Heart right ventricle (tissue), 16 donors: ENCODE measurements around the gene UNC13C. TPM values are rescaled to one million over a fixed set of nuclear protein-coding genes. Genes with fewer than 3 reads are reported as not detected.
A peak's percentile ranks its signal among the peaks of the same experiment; 100 is the strongest.

Source experiments
- ATAC-seq, 8 donors: fragments of 200-7000 bp; cut with Tn5 transposase; one replicate each; pipeline ENCODE4 v1.9.1; 2020; ENCODE audit warnings: mild to moderate bottlenecking in 8 of 8, moderate library complexity in 8 of 8, moderate number of reproducible peaks in 1 of 8
- DNase-seq, 2 donors: peaks; one replicate each; pipeline ENCODE4 v3.0.0-alpha.2; 2020
- H3K27ac ChIP-seq, 10 donors: fragments of 200-600 bp; sonication (generic) in 2 of 10; one replicate each; pipeline versions ENCODE4 v1.5.0 to v1.8.0; 2020 to 2022; ENCODE audit warnings: mild to moderate bottlenecking in 3 of 10
- H3K27me3 ChIP-seq, 7 donors: fragments of 200-600 bp; one replicate each; pipeline ENCODE4 v1.8.0; 2021 to 2022; ENCODE audit warnings: mild to moderate bottlenecking in 2 of 7
- H3K36me3 ChIP-seq, 9 donors: fragments of 200-600 bp; sonication (generic) in 1 of 9; one replicate each; pipeline versions ENCODE4 v1.5.0 to v1.8.0; 2020 to 2022; ENCODE audit warnings: mild to moderate bottlenecking in 2 of 9
- H3K4me1 ChIP-seq, 9 donors: fragments of 200-600 bp; sonication (generic) in 1 of 9; one replicate each; pipeline versions ENCODE4 v1.5.0 to v1.8.0; 2020 to 2022; ENCODE audit warnings: mild to moderate bottlenecking in 4 of 9
- H3K4me3 ChIP-seq, 10 donors: fragments of 200-600 bp; sonication (generic) in 2 of 10; one replicate each; pipeline versions ENCODE4 v1.5.0 to v1.8.0; 2020 to 2022; ENCODE audit warnings: mild to moderate bottlenecking in 7 of 10, moderate library complexity in 2 of 10
- H3K9me3 ChIP-seq, 11 donors: fragments of 200-600 bp in 10 of 11; sonication (generic) in 2 of 11; one replicate each; pipeline versions ENCODE4 v1.5.0 to v1.8.0; 2013 to 2022; ENCODE audit warnings: mild to moderate bottlenecking in 2 of 11, control low read depth in 1 of 11, moderate library complexity in 1 of 11
- WGBS, 2 donors: extraction: QIAGEN DNeasy Blood & Tissue Kit; methylation state at CpG; one replicate each; pipeline ENCODE4 v1.1.7; 2013; ENCODE audit warnings: inconsistent platforms in 1 of 2; 5-methylcytosine and 5-hydroxymethylcytosine counted together
- intact Hi-C, 10 donors: fragments of 100-400 bp; cut with DNase I; formaldehyde crosslinking; loops; one replicate each; pipeline versions ENCODE4 v1.11.1 to v1.14.2; 2022
- polyA plus RNA-seq, 2 donors: library from polyadenylated mRNA; stranded (reverse); fragments of 200-250 nt; gene quantifications; one replicate each; pipeline ENCODE4 v1.2.3, GENCODE V29; 2013
- total RNA-seq, 10 donors: library from RNA; stranded (reverse); fragmentation: NEBNext Ultra II Directional in 3 of 10; extraction: Animal tissue kit (Norgen Biotek cat#: 25700) in 3 of 10; gene quantifications; one replicate each; pipeline versions ENCODE4 v1.2.1 to v1.2.4, GENCODE V29; 2021 to 2023
- TF ChIP-seq, protein P1 (sequence below), 9 donors: fragments of 200-600 bp; sonication (generic) in 2 of 9; IDR thresholded peaks; one replicate each; pipeline versions ENCODE4 v1.5.0 to v1.8.0; 2021 to 2022; ENCODE audit warnings: antibody characterized with exemption in 9 of 9, mild to moderate bottlenecking in 5 of 9, moderate library complexity in 1 of 9
- donor health status: Arrhythmogenic right ventricular cardiomyopathy.
- donor health status: ischemic (EF 13 %, LVEDD 7.1; RV severe dilation, severe dysfunction).
- donor health status: healthy with polysubstance abuse.
- donor health status: DM: no; HTN: yes; CAD: no.
- donor health status: DM: no; HTN: no; CAD: no.
- donor health status: ischemic (EF 25% LVEDD 6.9; RV normal size, moderate dysfunction).
- donor health status: ischemic (EF 25% LVEDD 5.7; RV mildly dilated, moderate dysfunction).
- donor health status: healthy.
- donor health status: DM: yes; HTN: yes; CAD: no.
- donor health status: Ischemic cardiomyopathy.
- donor health status: ischemic (EF 35%, LVEDD 5.7; RV mildly dilated, moderate dysfunction).
- donor health status: nonischemic (EF 11% LVEDD 7.7; RV severe dilation, severe dysfunction).
- donor health status: DM: yes; HTN: yes; CAD: no.
- donor health status: PGD.
- donor health status: ischemic (EF 29% LVEDD 5.4; RV normal size, mild dysfunction).
- donor health status: nonischemic (EF 23%, LVEDD 6.1; RV moderate dilation, normal function).

The UNC13C gene
- total and polyA plus RNA-seq, 12 donors: 0.04 to 0.85 (median 0.19) TPM; not detected in 5

DNA sequence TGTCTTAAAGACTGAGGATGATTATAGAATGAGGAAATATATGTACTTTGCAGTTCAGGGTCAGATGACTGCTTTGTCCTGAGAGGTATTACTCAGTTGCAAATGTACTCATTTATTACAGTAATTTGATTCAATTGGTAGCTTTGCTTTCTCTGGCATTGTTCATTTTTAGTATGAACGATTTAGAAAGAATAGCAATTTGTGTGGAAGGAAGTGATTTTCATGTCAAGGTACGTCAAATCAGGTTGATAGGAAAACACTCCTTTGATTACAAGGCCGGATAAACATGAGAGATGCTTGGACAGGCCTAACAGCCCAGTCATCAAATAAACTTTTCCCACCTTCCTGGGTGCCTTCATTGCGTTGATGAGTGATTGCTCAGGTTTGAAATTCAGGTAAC, 53.8 kb downstream of the UNC13C start:
- ATAC-seq: no peak
- WGBS, 2 donors: 76 to 86% methylated on average over 4 of the region's 4 CpGs
- intact Hi-C loops: no loop called here

DNA sequence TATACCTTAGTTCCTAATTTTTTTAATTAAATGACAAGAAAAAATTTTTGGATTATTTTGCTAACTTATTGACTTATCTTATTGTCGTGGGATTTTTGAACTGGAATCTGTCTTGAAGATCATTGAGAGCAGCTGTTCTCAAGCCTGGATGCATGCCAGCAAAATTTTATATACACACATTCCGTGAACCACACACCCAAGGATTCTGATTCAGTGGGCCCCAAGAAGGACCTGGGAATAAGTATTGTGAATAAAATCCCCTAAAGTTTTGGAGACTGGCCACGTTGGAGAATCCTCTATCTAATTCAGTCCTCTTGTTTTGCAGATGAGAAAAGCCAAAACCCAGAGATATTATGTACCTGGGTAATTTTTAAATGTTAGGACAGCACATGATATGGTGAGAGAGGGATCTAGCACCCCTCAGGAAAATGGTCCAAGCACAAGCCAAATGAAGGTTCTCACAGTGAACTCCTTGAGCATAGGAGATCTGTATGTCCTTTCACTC, 55.2 kb downstream of the UNC13C start:
- Histone ChIP-seq H3K27ac (peak overlapping the region in 1 of 10 donors; percentile 18), H3K4me1 (peaks cover 0 to 9% (median 0%) of the 10 kb centered on the region in 9 donors), H3K36me3 (no peaks in the 10 kb centered on the region), H3K9me3 (peaks cover 0 to 11% (median 0%) of the 10 kb centered on the region in 11 donors), H3K27me3 (no peaks in the 10 kb centered on the region), H3K4me3 (no peak overlapping the region)
- DNase-seq (no peak), ATAC-seq (no peak)
- TF ChIP-seq, protein P1, sequence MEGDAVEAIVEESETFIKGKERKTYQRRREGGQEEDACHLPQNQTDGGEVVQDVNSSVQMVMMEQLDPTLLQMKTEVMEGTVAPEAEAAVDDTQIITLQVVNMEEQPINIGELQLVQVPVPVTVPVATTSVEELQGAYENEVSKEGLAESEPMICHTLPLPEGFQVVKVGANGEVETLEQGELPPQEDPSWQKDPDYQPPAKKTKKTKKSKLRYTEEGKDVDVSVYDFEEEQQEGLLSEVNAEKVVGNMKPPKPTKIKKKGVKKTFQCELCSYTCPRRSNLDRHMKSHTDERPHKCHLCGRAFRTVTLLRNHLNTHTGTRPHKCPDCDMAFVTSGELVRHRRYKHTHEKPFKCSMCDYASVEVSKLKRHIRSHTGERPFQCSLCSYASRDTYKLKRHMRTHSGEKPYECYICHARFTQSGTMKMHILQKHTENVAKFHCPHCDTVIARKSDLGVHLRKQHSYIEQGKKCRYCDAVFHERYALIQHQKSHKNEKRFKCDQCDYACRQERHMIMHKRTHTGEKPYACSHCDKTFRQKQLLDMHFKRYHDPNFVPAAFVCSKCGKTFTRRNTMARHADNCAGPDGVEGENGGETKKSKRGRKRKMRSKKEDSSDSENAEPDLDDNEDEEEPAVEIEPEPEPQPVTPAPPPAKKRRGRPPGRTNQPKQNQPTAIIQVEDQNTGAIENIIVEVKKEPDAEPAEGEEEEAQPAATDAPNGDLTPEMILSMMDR (IDR thresholded peaks at IDR 0.05): no peak
- WGBS, 2 donors: 36 to 52% methylated on average over 3 of the region's 3 CpGs
- intact Hi-C loops: no loop called here

More for the DNA sequence above, 53.8 kb downstream of the UNC13C start:
- no peak for DNase-seq
- H3K4me3 ChIP-seq: no peak overlapping the region
- TF ChIP-seq, protein P1 (IDR thresholded peaks at IDR 0.05): no peak
- no peaks in the 10 kb centered on the region for H3K27me3 ChIP-seq
- peaks cover 0 to 11% (median 0%) of the 10 kb centered on the region in 11 donors for H3K9me3 ChIP-seq
- H3K27ac ChIP-seq: no peak overlapping the region
- H3K36me3 ChIP-seq: no peaks in the 10 kb centered on the region
- peaks cover 0 to 9% (median 0%) of the 10 kb centered on the region in 9 donors for H3K4me1 ChIP-seq

DNA sequence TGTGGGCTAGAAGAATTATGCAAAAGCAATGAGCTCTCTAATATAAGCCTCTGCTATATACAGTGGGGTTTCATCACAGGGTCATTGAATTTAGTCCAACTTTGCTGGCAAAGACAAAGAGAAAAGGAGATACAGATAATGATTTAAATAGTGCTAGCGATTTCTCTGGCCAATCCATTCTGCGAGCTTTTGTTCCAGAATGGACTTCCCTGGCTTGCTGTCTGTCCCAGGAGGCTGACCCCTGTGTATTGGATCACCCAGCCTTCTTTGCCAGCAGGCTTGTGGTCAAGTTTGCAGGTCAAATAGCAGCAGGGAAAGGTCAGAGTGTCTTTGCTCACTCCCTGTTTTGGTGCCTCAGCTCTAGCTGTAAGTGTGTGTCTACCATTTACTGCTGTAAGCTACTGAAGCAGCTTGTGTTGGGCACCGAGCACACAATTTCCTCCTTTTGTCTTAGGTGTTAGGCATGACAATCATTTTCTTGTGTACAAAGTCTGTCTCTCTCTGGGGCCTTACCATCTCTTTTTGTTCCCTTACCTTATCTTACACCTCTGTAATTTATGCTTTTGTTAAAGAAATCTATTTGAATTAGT, 55.7 kb downstream of the UNC13C start:
- intact Hi-C loops: no loop called here
- H3K4me1 ChIP-seq: peaks cover 0 to 9% (median 0%) of the 10 kb centered on the region in 9 donors
- H3K4me3 ChIP-seq: no peak overlapping the region
- H3K9me3 ChIP-seq: peaks cover 0 to 11% (median 0%) of the 10 kb centered on the region in 11 donors
- H3K27ac ChIP-seq: no peak overlapping the region
- TF ChIP-seq, protein P1 (IDR thresholded peaks at IDR 0.05): no peak
- DNase-seq: no peak
- H3K36me3 ChIP-seq: no peaks in the 10 kb centered on the region
- 34 to 37% methylated on average over 3 of the region's 3 CpGs for WGBS, 2 donors
- no peaks in the 10 kb centered on the region for H3K27me3 ChIP-seq
- ATAC-seq: peak in 1 of 8 donors; percentile 28

DNA sequence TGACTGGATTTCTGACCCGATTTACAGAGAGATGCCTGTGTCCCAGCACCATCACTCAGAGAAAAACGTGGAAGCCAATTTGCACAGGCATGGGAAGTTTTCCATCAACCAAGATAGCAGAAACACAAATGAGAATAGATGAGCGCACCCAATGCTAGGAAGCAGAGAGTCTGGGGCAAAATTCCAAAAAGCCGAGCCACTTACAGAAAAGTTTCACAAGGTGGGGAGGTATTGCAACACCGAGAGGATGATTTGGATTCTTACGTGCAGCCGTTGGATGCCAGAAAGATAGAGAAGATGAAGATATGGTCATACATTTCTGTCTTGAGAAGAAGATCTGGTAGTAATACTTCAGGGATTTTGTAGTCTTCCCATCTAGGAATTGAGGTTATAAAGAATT, 57.4 kb downstream of the UNC13C start:
- Histone ChIP-seq H3K27me3 (no peaks in the 10 kb centered on the region), H3K36me3 (no peaks in the 10 kb centered on the region), H3K27ac (no peak overlapping the region), H3K4me3 (no peak overlapping the region), H3K4me1 (peaks cover 0 to 9% (median 0%) of the 10 kb centered on the region in 9 donors), H3K9me3 (peaks cover 0 to 11% (median 0%) of the 10 kb centered on the region in 11 donors)
- no peak for ATAC-seq
- intact Hi-C loops: no loop called here
- TF ChIP-seq, protein P1 (IDR thresholded peaks at IDR 0.05): no peak
- no peak for DNase-seq
- 90% methylated on average over 7 of the region's 7 CpGs for WGBS, 2 donors
